Activated CD8-positive, alpha-beta memory T cell treated with anti-CD3 and anti-CD28 coated beads for 4 hours (primary cell): ENCODE data around the gene RBP4.

Experiments
- DNase-seq, 2 donors: peaks; one replicate each; pipeline ENCODE4 v3.0.0-alpha.2; 2020; ENCODE audit warnings: low read depth in 2 of 2

Gene RBP4

GRCh38 chr10:93601146-93601773 lies at the start of gene RBP4:
RBP4 (minus strand) TSS chr10:93601235; CDS start chr10:93601028, 207 bp downstream.
- no peak for DNase-seq

- DNase-seq: no peak
These were observed 38.8 kb upstream of the RBP4 start for GRCh38 chr10:93639791-93640190.

GRCh38 chr10:93630625-93631557 lies 29.9 kb upstream of the RBP4 start:
- no peak for DNase-seq

GRCh38 chr10:93629647-93630305 lies 28.7 kb upstream of the RBP4 start:
- DNase-seq: no peak

GRCh38 chr10:93628858-93629257 lies 27.8 kb upstream of the RBP4 start:
- DNase-seq: no peak

GRCh38 chr10:93622942-93623341 lies 21.9 kb upstream of the RBP4 start:
- DNase-seq: no peak

- no peak for DNase-seq
These were observed 19.9 kb upstream of the RBP4 start for GRCh38 chr10:93620925-93621324.

- DNase-seq: no peak
These were observed 14.7 kb upstream of the RBP4 start for GRCh38 chr10:93615576-93616235.

GRCh38 chr10:93614101-93614825 lies 13.2 kb upstream of the RBP4 start:
- DNase-seq: no peak

- no peak for DNase-seq
These were observed 12.1 kb upstream of the RBP4 start for GRCh38 chr10:93613126-93613525.

- no peak for DNase-seq
These were observed 11.3 kb upstream of the RBP4 start, which contains the start of gene PDE6C for GRCh38 chr10:93612311-93612710. PDE6C (plus strand) TSS chr10:93612537; CDS start chr10:93612726, 189 bp downstream.

- no peak for DNase-seq
These were observed 7.4 kb upstream of the RBP4 start for GRCh38 chr10:93608421-93608820.

- DNase-seq: no peak
These were observed 3.1 kb upstream of the RBP4 start for GRCh38 chr10:93604146-93604545.

GRCh38 chr10:93603023-93603422 lies 2.0 kb upstream of the RBP4 start:
- DNase-seq: no peak

GRCh38 chr10:93601774-93602162 lies 733 bp upstream of the RBP4 start:
- no peak for DNase-seq

GRCh38 chr10:93600446-93601145 lies 439 bp downstream of the RBP4 start:
- DNase-seq: no peak

GRCh38 chr10:93599778-93600177 lies 1.3 kb downstream of the RBP4 start:
- no peak for DNase-seq

- no peak for DNase-seq
These were observed 1.7 kb downstream of the RBP4 start for GRCh38 chr10:93599335-93599734.

- DNase-seq: no peak
These were observed 2.9 kb downstream of the RBP4 start for GRCh38 chr10:93598157-93598556.

GRCh38 chr10:93597075-93597599 lies 3.9 kb downstream of the RBP4 start:
- no peak for DNase-seq
